Osteoblast (primary cell): ENCODE data around the gene ATF3. TPM values are rescaled to one million over a fixed set of nuclear protein-coding genes. Genes with fewer than 3 reads are reported as not detected.

Experiments
- DNase-seq: peaks from one replicate; pipeline ENCODE4 v3.0.0; 2011; ENCODE audit warnings: low spot score, mixed read lengths; ENCODE audit not compliant: insufficient read length; ENCODE audit errors: missing footprints
- H2AFZ ChIP-seq: 2 replicates; pipeline ENCODE4 v1.6.0; 2011; ENCODE audit warnings: mild to moderate bottlenecking, low read length
- H3K27ac ChIP-seq: 2 replicates; pipeline ENCODE4 v1.5.1; 2011; ENCODE audit warnings: mild to moderate bottlenecking, low read depth, low read length, moderate library complexity
- H3K27me3 ChIP-seq: 2 replicates; pipeline ENCODE4 v1.6.0; 2012; ENCODE audit warnings: mild to moderate bottlenecking, control low read depth, inconsistent platforms, low read length, moderate library complexity; ENCODE audit not compliant: insufficient read depth
- H3K36me3 ChIP-seq: 2 replicates; pipeline ENCODE4 v1.5.1; 2011; ENCODE audit warnings: mild to moderate bottlenecking, low read length, control low read depth, moderate library complexity; ENCODE audit not compliant: insufficient read depth
- H3K4me1 ChIP-seq: 2 replicates; pipeline ENCODE4 v1.5.1; 2011; ENCODE audit warnings: mild to moderate bottlenecking, low read length, control low read depth, moderate library complexity; ENCODE audit not compliant: insufficient read depth
- H3K4me2 ChIP-seq: 2 replicates; pipeline ENCODE4 v1.6.0; 2011; ENCODE audit warnings: mild to moderate bottlenecking, low read length; ENCODE audit not compliant: insufficient read depth
- H3K4me3 ChIP-seq: fragments of 200-600 bp; sonication (generic); 3 replicates; pipeline ENCODE4 v1.5.1; 2012; ENCODE audit warnings: mild to moderate bottlenecking, low read length, inconsistent platforms; ENCODE audit not compliant: insufficient read depth
- H3K79me2 ChIP-seq: 2 replicates; pipeline ENCODE4 v1.6.0; 2012; ENCODE audit warnings: mild to moderate bottlenecking, low read length, control low read depth, inconsistent platforms; ENCODE audit not compliant: insufficient read depth
- H3K9me3 ChIP-seq: 2 replicates; pipeline ENCODE4 v1.5.1; 2011; ENCODE audit warnings: low read depth, low read length, control low read depth
- H4K20me1 ChIP-seq: 2 replicates; pipeline ENCODE4 v1.6.0; 2012; ENCODE audit warnings: mild to moderate bottlenecking, low read length, control low read depth; ENCODE audit not compliant: insufficient read depth
- total RNA-seq: library from RNA; depleted of rRNA; stranded (reverse); fragments of >200 nt; gene quantifications from 2 replicates; pipeline ENCODE4 v1.2.3, GENCODE V29; 2012
- TF ChIP-seq, protein P1 (sequence below): IDR thresholded peaks from 2 replicates; pipeline ENCODE4 v1.5.1; 2011; ENCODE audit warnings: mild to moderate bottlenecking, low read depth, low read length, moderate library complexity; ENCODE audit errors: extremely low read depth

The ATF3 gene
- total RNA-seq, 1 donor = 3.6 TPM

DNA sequence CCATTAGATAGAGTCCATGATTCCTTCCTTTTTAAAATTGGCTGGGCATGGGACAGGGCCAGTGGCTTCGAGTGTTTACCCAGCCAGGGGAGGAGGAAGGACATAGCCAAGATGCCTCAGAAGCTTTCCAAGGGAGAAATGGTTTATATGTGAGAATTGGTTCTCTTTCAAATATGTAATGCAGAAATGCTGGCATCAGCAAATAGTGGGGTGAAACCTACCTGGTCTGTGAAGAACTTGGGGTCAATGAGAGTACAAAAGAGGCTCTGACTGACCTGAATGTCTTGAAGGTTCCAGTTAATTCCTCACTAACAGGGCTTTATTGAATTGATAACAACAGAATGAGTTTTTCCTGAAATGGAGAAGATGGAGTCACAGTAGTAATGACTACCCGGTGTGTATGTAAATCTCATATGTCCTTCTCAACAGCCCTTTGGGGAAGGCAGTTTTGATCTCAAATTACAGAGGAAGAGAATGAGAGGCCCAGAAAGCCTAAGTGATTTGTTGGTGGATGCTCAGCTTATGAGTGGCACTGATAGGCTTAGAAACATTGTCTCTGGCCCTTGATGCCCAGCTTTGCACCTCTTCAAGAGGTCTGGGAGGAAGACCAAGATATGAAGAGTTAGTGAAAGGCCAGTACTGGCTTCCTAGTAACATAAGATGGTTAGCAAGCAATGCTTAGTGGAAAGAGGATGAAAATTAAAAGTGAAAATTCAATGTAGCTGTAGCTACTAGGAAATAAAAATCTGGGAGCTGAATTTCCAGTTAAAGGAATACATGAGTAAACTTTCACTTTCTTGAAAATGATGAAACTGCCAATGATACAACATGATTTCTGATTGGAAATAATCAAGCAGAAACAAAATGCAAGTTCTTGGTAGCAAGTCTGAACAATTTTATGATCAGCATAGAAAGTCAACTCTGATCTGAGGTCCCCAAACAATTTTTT, 2.7 kb downstream of the ATF3 start:
- peaks cover 18% of the 10 kb centered on the region for H3K79me2 ChIP-seq
- TF ChIP-seq, protein P1, sequence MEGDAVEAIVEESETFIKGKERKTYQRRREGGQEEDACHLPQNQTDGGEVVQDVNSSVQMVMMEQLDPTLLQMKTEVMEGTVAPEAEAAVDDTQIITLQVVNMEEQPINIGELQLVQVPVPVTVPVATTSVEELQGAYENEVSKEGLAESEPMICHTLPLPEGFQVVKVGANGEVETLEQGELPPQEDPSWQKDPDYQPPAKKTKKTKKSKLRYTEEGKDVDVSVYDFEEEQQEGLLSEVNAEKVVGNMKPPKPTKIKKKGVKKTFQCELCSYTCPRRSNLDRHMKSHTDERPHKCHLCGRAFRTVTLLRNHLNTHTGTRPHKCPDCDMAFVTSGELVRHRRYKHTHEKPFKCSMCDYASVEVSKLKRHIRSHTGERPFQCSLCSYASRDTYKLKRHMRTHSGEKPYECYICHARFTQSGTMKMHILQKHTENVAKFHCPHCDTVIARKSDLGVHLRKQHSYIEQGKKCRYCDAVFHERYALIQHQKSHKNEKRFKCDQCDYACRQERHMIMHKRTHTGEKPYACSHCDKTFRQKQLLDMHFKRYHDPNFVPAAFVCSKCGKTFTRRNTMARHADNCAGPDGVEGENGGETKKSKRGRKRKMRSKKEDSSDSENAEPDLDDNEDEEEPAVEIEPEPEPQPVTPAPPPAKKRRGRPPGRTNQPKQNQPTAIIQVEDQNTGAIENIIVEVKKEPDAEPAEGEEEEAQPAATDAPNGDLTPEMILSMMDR = no peak
- peaks cover 52% of the 10 kb centered on the region for H3K4me1 ChIP-seq
- peaks cover 4% of the 10 kb centered on the region for H4K20me1 ChIP-seq
- peak overlapping the region; percentile 92 for H3K4me2 ChIP-seq
- H3K36me3 ChIP-seq = peaks cover 7% of the 10 kb centered on the region
- H3K27ac ChIP-seq = peak overlapping the region; percentile 29
- H3K4me3 ChIP-seq = peak overlapping the region; percentile 85
- H3K27me3 ChIP-seq = peaks cover 18% of the 10 kb centered on the region
- no peak overlapping the region for H2AFZ ChIP-seq
- DNase-seq = peak; percentile 86
- no peaks in the 10 kb centered on the region for H3K9me3 ChIP-seq

- peaks cover 15% of the 10 kb centered on the region for H3K36me3 ChIP-seq
- H2AFZ ChIP-seq = no peak overlapping the region
- TF ChIP-seq, protein P1 = no peak
- H4K20me1 ChIP-seq = peaks cover 4% of the 10 kb centered on the region
- peak overlapping the region; percentile 29 for H3K27ac ChIP-seq
- H3K79me2 ChIP-seq = peaks cover 18% of the 10 kb centered on the region
- H3K4me1 ChIP-seq = peaks cover 52% of the 10 kb centered on the region
- peak; percentile 88 for DNase-seq
- no peaks in the 10 kb centered on the region for H3K9me3 ChIP-seq
- no peak overlapping the region for H3K4me3 ChIP-seq
- peaks cover 8% of the 10 kb centered on the region for H3K27me3 ChIP-seq
- peak overlapping the region; percentile 92 for H3K4me2 ChIP-seq
Measured at GRCh38 chr1:212612041-212612961, 3.7 kb downstream of the ATF3 start.

DNA sequence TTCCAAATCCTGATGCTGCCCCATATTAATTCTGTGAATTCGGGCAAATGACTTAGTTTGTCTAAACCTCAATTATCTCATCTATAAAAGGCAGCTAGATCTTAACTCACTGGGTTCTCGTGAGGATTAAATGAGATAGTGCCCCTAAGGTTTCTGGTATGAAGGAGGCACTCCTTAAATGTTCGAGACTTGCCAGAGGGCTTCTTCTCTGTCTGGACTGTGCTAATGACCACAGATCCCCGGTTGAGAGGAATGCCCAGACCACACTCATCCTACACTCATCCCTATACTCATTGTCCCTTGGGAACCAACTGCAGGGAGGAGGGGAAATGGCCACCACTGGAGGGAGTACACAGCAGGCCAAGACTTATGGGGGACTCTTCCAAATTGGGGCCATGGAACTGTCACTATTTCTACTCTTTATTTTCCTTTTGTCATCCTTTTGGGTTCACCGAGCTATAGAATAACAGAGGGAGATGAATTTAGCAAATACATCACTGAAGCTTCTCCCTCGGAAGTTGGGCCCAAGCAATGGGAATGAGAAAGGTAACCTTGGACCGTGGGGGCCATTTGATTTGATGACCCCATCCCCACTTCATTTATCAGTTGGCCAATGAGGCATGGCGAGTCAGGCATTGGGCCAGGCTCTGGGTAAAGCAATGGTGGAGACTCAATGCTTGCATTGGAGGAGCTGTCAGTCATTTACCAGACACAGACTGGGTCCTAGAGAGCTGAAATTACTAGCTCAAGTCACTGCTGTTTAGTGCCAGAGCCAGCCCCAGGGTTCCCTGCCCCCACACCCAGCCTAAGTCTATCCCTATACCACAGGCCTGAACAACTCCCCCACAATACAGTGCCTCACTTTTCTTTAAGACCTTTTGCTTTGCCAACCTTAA, 5.1 kb downstream of the ATF3 start:
- H3K4me3 ChIP-seq = no peak overlapping the region
- H3K79me2 ChIP-seq = peaks cover 18% of the 10 kb centered on the region
- H3K27ac ChIP-seq = peak overlapping the region; percentile 23
- TF ChIP-seq, protein P1 = no peak
- no peak overlapping the region for H2AFZ ChIP-seq
- H3K4me1 ChIP-seq = peaks cover 43% of the 10 kb centered on the region
- peak; percentile 90 for DNase-seq
- H4K20me1 ChIP-seq = peaks cover 4% of the 10 kb centered on the region
- H3K36me3 ChIP-seq = peaks cover 24% of the 10 kb centered on the region
- H3K27me3 ChIP-seq = no peaks in the 10 kb centered on the region
- no peaks in the 10 kb centered on the region for H3K9me3 ChIP-seq
- peak overlapping the region; percentile 2 for H3K4me2 ChIP-seq
